Suprapubic skin (tissue), 4 donors: Measurements from ENCODE around the gene EIF4G3. TPM values are rescaled to one million over a fixed set of nuclear protein-coding genes. Genes with fewer than 3 reads are reported as not detected.
"Not testable (repeated sequence)": the region's sequence is repeated elsewhere in the genome, so short reads cannot be mapped to it uniquely, and the experiment has no call there.

Experiments
- DNase-seq, 2 donors: peaks; one replicate each; pipeline ENCODE4 v3.0.0-alpha.2; 2019; ENCODE audit warnings: low spot score in 2 of 2
- H3K27ac ChIP-seq: fragments of 200-600 bp; sonication (generic); one replicate; pipeline ENCODE4 v1.5.1; 2019
- H3K27me3 ChIP-seq: fragments of 200-600 bp; sonication (generic); one replicate; pipeline ENCODE4 v1.5.1; 2019
- H3K36me3 ChIP-seq: fragments of 200-600 bp; sonication (generic); one replicate; pipeline ENCODE4 v1.5.1; 2019
- H3K4me1 ChIP-seq: fragments of 200-600 bp; sonication (generic); one replicate; pipeline ENCODE4 v1.5.1; 2019
- H3K4me3 ChIP-seq: fragments of 200-600 bp; sonication (generic); one replicate; pipeline ENCODE4 v1.5.1; 2019; ENCODE audit warnings: mild to moderate bottlenecking
- H3K9me3 ChIP-seq: fragments of 200-600 bp; sonication (generic); one replicate; pipeline ENCODE4 v1.5.1; 2019
- EP300 ChIP-seq: sonication (generic); formaldehyde crosslinking; IDR thresholded peaks from one replicate; pipeline ENCODE4 v1.6.1; 2017; ENCODE audit warnings: antibody characterized with exemption
- POLR2A ChIP-seq, 2 donors: fragments of 450-650 bp; IDR thresholded peaks; one replicate each; pipeline ENCODE4 v1.6.1; 2017; ENCODE audit warnings: antibody characterized with exemption in 2 of 2, mild to moderate bottlenecking in 2 of 2, moderate library complexity in 2 of 2
- POLR2AphosphoS5 ChIP-seq, 3 donors: sonication (generic); formaldehyde crosslinking; IDR thresholded peaks; one replicate each; pipeline ENCODE4 v1.6.1; 2017; ENCODE audit warnings: antibody characterized with exemption in 3 of 3
- whole genome bisulfite sequencing: methylation state at CpG from one replicate; pipeline ENCODE4 v1.1.5; 2018; 5-methylcytosine and 5-hydroxymethylcytosine counted together
- total RNA-seq, 4 donors: library from RNA; depleted of rRNA; stranded (reverse); fragments of >200 nt; gene quantifications; one replicate each; pipeline ENCODE4 v1.1.0, GENCODE V29; 2016
- TF ChIP-seq, protein P1 (sequence below), 2 donors: fragments of 200-600 bp in 1 of 2; fragments of 450-650 bp in 1 of 2; sonication (generic) in 1 of 2; IDR thresholded peaks; one replicate each; pipeline ENCODE4 v1.5.1; 2016 to 2019; ENCODE audit warnings: antibody characterized with exemption in 2 of 2, mild to moderate bottlenecking in 1 of 2, moderate library complexity in 1 of 2

The EIF4G3 gene
- total RNA-seq, 4 donors from 2014 or later = 32.9 to 40.6 (median 39.5) TPM

DNA sequence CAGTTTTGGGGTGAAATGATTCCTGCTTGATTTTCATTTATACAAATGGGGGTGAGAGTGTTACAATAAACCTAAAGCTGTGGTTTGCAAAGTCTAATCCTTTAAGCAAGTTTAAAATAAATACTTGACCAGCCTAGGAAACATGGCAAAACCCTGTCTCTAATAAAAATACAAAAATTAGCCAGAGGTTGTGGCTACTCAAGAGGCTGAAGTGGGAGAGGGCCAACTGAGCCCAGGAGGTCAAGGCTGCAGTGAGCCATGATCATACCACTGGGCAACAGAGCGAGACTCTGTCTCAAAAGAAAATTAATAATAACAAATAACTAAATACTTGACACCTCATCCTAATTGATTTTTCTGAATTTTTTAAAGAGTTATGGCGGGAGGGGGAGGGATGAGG is 110.8 kb downstream of the EIF4G3 start:
- no peak for DNase-seq

DNA sequence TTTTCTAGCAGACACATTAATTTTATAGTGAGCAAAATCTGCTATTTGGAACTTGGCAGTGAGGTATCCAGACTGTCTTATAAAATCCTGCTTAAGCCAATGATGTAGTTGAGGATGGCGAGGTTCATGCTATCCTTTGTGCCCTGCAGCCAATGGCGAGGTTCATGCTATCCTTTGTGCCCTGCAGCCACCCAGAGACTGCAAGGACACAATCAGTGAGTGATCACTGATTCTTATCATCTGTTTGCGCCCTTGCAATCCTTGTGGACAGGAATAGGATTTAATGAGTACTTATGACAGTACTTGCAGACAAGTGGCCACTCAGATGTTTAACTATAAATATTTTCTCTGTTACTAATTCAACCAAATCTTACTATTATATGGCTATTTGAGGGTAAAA is 112.6 kb downstream of the EIF4G3 start:
- WGBS = 93% methylated on average over 3 of the region's 3 CpGs
- Histone ChIP-seq H3K4me1 (peaks cover 1% of the 10 kb centered on the region), H3K4me3 (no peak overlapping the region), H3K9me3 (no peaks in the 10 kb centered on the region), H3K27me3 (no peaks in the 10 kb centered on the region), H3K36me3 (no peaks in the 10 kb centered on the region), H3K27ac (no peak overlapping the region)
- TF ChIP-seq POLR2A (IDR thresholded peaks at IDR 0.05) = no peak
- no peak for TF ChIP-seq EP300
- TF ChIP-seq, protein P1, sequence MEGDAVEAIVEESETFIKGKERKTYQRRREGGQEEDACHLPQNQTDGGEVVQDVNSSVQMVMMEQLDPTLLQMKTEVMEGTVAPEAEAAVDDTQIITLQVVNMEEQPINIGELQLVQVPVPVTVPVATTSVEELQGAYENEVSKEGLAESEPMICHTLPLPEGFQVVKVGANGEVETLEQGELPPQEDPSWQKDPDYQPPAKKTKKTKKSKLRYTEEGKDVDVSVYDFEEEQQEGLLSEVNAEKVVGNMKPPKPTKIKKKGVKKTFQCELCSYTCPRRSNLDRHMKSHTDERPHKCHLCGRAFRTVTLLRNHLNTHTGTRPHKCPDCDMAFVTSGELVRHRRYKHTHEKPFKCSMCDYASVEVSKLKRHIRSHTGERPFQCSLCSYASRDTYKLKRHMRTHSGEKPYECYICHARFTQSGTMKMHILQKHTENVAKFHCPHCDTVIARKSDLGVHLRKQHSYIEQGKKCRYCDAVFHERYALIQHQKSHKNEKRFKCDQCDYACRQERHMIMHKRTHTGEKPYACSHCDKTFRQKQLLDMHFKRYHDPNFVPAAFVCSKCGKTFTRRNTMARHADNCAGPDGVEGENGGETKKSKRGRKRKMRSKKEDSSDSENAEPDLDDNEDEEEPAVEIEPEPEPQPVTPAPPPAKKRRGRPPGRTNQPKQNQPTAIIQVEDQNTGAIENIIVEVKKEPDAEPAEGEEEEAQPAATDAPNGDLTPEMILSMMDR (IDR thresholded peaks at IDR 0.05) = no peak
- no peak for TF ChIP-seq POLR2AphosphoS5 (IDR thresholded peaks at IDR 0.05)
- no peak for DNase-seq

More for the DNA sequence above, 110.8 kb downstream of the EIF4G3 start:
- peaks cover 6% of the 10 kb centered on the region for H3K4me1 ChIP-seq
- no peaks in the 10 kb centered on the region for H3K36me3 ChIP-seq
- H3K27me3 ChIP-seq = no peaks in the 10 kb centered on the region
- TF ChIP-seq POLR2AphosphoS5 (IDR thresholded peaks at IDR 0.05) (no peak), POLR2A (IDR thresholded peaks at IDR 0.05) (no peak), EP300 (no peak)
- TF ChIP-seq, protein P1 (IDR thresholded peaks at IDR 0.05) = no peak
- no peaks in the 10 kb centered on the region for H3K9me3 ChIP-seq
- WGBS = 98% methylated on average over 2 of the region's 2 CpGs
- H3K27ac ChIP-seq = no peak overlapping the region
- H3K4me3 ChIP-seq = no peak overlapping the region

DNA sequence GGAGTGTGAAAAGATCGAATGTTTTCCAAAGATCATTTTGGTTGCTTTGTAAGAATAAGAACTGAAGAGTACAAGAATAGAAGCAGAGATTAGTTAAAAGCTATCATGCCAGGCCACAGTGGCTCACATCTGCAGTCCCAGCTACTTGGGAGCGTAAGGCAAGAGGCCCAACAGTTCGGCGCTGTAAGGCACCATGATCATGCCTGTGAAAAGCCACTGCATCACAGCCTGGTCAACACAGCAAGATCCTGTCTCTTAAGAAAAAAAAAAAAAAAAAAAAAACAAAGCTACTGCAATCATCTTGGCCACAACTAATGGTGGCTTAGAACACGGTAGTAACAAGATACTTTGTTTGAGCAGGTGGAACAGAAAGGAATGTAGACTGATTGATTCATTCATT is 116.2 kb downstream of the EIF4G3 start:
- Histone ChIP-seq H3K36me3 (no peaks in the 10 kb centered on the region), H3K4me3 (no peak overlapping the region), H3K4me1 (no peaks in the 10 kb centered on the region), H3K27ac (no peak overlapping the region), H3K27me3 (no peaks in the 10 kb centered on the region), H3K9me3 (no peaks in the 10 kb centered on the region)
- TF ChIP-seq, protein P1 (IDR thresholded peaks at IDR 0.05) = no peak
- no peak for TF ChIP-seq POLR2AphosphoS5 (IDR thresholded peaks at IDR 0.05)
- no peak for TF ChIP-seq EP300
- TF ChIP-seq POLR2A (IDR thresholded peaks at IDR 0.05) = no peak
- no peak for DNase-seq
- 96% methylated on average over 5 of the region's 5 CpGs for WGBS

DNA sequence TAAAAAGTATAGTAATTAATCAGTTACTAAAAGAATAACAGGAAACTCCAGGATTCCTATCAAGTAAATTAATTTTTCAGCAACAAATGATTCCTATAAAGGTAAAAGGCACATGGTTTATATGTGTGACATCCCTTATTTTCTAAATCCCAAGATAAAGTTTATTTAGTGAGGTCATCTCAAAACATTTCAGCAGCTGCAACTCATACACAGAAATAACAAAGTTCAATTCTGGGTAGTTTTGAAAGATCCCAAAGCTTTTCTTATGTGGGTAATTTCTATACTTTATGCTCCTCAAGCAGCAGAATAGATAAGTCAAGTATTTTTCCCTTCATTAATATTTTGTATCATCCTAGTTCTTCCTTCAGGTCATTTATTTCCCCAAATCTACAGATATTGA is 117.7 kb downstream of the EIF4G3 start:
- H3K9me3 ChIP-seq = no peaks in the 10 kb centered on the region
- no peaks in the 10 kb centered on the region for H3K36me3 ChIP-seq
- no peak for DNase-seq
- TF ChIP-seq POLR2A (IDR thresholded peaks at IDR 0.05) (no peak), EP300 (no peak), POLR2AphosphoS5 (IDR thresholded peaks at IDR 0.05) (no peak)
- TF ChIP-seq, protein P1 (IDR thresholded peaks at IDR 0.05) = no peak
- H3K27ac ChIP-seq = no peak overlapping the region
- no peaks in the 10 kb centered on the region for H3K27me3 ChIP-seq
- H3K4me1 ChIP-seq = no peaks in the 10 kb centered on the region
- no peak overlapping the region for H3K4me3 ChIP-seq

DNA sequence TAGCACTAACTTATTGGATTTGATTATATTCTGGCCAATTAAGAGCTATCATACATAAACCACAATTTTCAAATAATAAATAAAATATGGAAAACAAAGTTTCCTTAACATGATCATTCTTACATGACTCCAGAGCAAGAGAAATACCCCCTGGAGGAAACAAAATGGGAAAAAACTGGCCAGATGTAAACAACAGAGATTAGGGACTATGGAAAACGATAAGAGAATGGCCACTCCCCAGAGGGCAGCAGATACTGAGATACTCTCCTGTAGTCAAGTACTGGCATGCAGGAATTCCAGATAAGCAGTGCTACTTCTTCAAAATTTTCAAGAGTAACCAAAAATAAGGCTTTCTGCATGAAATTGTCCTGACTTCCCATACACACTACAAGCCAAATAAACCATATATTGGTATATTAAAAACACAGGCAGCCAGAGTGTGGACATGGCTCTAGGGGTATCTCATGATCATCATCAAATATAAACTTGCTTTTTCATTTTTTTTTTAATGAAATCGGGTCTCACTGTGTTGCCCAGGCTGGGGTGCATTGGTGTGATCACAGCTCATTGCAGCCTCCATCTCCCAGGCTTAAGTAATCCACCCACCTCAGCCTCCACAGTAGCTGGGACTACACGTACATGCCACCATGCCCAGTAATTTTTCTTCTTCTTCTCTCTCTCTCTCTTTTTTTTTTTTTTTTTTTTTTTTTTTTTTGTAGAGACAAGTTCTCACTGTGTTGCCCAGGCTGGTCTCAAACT is 118.5 kb downstream of the EIF4G3 start:
- 70% methylated on average over 3 of the region's 3 CpGs for WGBS
- Histone ChIP-seq H3K9me3 (no peaks in the 10 kb centered on the region), H3K27ac (no peak overlapping the region), H3K36me3 (no peaks in the 10 kb centered on the region), H3K4me3 (no peak overlapping the region), H3K27me3 (no peaks in the 10 kb centered on the region), H3K4me1 (no peaks in the 10 kb centered on the region)
- no peak for DNase-seq
- TF ChIP-seq EP300 = no peak
- TF ChIP-seq POLR2A (IDR thresholded peaks at IDR 0.05) = no peak
- TF ChIP-seq POLR2AphosphoS5 (IDR thresholded peaks at IDR 0.05) = no peak
- TF ChIP-seq, protein P1 (IDR thresholded peaks at IDR 0.05) = no peak

DNA sequence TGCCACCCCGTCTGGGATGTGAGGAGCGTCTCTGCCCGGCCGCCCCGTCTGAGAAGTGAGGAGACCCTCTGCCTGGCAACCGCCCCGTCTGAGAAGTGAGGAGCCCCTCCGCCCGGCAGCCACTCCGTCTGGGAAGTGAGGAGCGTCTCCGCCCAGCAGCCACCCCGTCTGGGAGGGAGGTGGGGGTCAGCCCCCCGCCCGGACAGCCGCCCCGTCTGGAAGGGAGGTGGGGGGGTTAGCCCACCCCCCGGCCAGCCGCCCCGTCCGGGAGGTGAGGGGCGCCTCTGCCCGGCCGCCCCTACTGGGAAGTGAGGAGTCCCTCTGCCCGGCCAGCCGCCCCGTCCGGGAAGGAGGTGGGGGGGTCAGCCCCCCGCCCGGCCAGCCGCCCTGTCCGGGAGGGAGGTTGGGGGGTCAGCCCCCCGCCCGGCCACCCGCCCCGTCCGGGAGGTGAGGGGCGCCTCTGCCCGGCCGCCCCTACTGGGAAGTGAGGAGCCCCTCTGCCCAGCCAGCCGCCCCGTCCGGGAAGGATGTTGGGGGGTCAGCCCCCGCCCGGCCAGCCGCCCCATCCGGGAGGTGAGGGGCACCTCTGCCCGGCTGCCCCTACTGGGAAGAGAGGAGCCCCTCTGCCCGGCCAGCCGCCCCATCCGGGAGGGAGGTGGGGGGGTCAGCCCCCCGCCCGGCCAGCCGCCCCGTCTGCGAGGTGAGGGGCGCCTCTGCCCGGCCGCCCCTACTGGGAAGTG is 123.3 kb downstream of the EIF4G3 start:
- H3K4me3 ChIP-seq, H3K36me3 ChIP-seq, H3K27ac ChIP-seq, H3K9me3 ChIP-seq, DNase-seq, H3K4me1 ChIP-seq, H3K27me3 ChIP-seq: not testable (repeated sequence)
- no CpG with 5 or more reads among the region's 59 CpGs for WGBS
